Breast epithelium (tissue), 4 donors: ENCODE data around the gene KANSL2. TPM values are rescaled to one million over a fixed set of nuclear protein-coding genes. Genes with fewer than 3 reads are reported as not detected.
"Not testable (repeated sequence)": the region's sequence is repeated elsewhere in the genome, so short reads cannot be mapped to it uniquely, and the experiment has no call there.

Source experiments
- DNase-seq, 2 donors: peaks; one replicate each; pipeline ENCODE4 v3.0.0-alpha.2; 2019; ENCODE audit warnings: low spot score in 2 of 2
- H3K27ac ChIP-seq, 2 donors: fragments of 200-600 bp; sonication (generic) in 1 of 2; one replicate each; pipeline ENCODE4 v1.5.1; 2016 to 2019; ENCODE audit warnings: mild to moderate bottlenecking in 1 of 2
- H3K27me3 ChIP-seq, 2 donors: fragments of 200-600 bp; sonication (generic) in 1 of 2; one replicate each; pipeline versions ENCODE4 v1.5.1 to v1.6.0; 2017 to 2019; ENCODE audit warnings: control low read depth in 1 of 2, mild to moderate bottlenecking in 1 of 2
- H3K36me3 ChIP-seq: fragments of 200-600 bp; one replicate; pipeline ENCODE4 v1.5.1; 2019
- H3K4me1 ChIP-seq, 2 donors: fragments of 200-600 bp; sonication (generic); one replicate each; pipeline ENCODE4 v1.5.1; 2016 to 2019; ENCODE audit warnings: control low read depth in 1 of 2
- H3K4me3 ChIP-seq, 3 donors: fragments of 200-600 bp; sonication (generic); 1 replicate in 2 of 3; 2 replicates in 1 of 3; pipeline ENCODE4 v1.5.1; 2016 to 2019; ENCODE audit warnings: mild to moderate bottlenecking in 3 of 3, moderate library complexity in 2 of 3
- H3K9me3 ChIP-seq, 2 donors: fragments of 200-600 bp; sonication (generic) in 1 of 2; one replicate each; pipeline ENCODE4 v1.5.1; 2016 to 2019; ENCODE audit warnings: control low read depth in 1 of 2
- POLR2A ChIP-seq: fragments of 450-650 bp; IDR thresholded peaks from one replicate; pipeline ENCODE4 v1.6.1; 2016; ENCODE audit warnings: antibody characterized with exemption, mild to moderate bottlenecking, moderate library complexity
- POLR2AphosphoS5 ChIP-seq, 3 donors: sonication (generic); formaldehyde crosslinking; IDR thresholded peaks; one replicate each; pipeline ENCODE4 v1.6.1; 2017; ENCODE audit warnings: antibody characterized with exemption in 3 of 3
- intact Hi-C: fragments of 100-400 bp; cut with DNase I; formaldehyde crosslinking; loops from one replicate; pipeline ENCODE4 v1.15.1; 2023; ENCODE audit warnings: low total_unique reads
- total RNA-seq, 3 donors: library from RNA; depleted of rRNA; stranded (reverse); fragments of >200 nt; gene quantifications; one replicate each; pipeline ENCODE4 v1.1.0, GENCODE V29; 2016
- TF ChIP-seq, protein P1 (sequence below), 3 donors: fragments of 450-650 bp; IDR thresholded peaks; one replicate each; pipeline ENCODE4 v1.5.1; 2016 to 2017; ENCODE audit warnings: antibody characterized with exemption in 3 of 3, mild to moderate bottlenecking in 3 of 3, moderate library complexity in 3 of 3

Gene KANSL2
- total RNA-seq: 100 to 1,000 TPM in 1 of 3 donors, 10 to 100 TPM in 2; 48.0 to 113 (median 76.4) TPM

GRCh38 chr12:48681710-48682532 lies at the start of gene KANSL2:
TSS of gene KANSL2 (minus strand) at chr12:48682238. CDS start at chr12:48681632, 606 bp downstream.
- no peaks in the 10 kb centered on the region for H3K36me3 ChIP-seq
- no peaks in the 10 kb centered on the region for H3K9me3 ChIP-seq
- TF ChIP-seq POLR2AphosphoS5 (IDR thresholded peaks at IDR 0.05) (peak; percentile 96 to 99 (median 99)), POLR2A (peak; percentile 97)
- TF ChIP-seq, protein P1, sequence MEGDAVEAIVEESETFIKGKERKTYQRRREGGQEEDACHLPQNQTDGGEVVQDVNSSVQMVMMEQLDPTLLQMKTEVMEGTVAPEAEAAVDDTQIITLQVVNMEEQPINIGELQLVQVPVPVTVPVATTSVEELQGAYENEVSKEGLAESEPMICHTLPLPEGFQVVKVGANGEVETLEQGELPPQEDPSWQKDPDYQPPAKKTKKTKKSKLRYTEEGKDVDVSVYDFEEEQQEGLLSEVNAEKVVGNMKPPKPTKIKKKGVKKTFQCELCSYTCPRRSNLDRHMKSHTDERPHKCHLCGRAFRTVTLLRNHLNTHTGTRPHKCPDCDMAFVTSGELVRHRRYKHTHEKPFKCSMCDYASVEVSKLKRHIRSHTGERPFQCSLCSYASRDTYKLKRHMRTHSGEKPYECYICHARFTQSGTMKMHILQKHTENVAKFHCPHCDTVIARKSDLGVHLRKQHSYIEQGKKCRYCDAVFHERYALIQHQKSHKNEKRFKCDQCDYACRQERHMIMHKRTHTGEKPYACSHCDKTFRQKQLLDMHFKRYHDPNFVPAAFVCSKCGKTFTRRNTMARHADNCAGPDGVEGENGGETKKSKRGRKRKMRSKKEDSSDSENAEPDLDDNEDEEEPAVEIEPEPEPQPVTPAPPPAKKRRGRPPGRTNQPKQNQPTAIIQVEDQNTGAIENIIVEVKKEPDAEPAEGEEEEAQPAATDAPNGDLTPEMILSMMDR (IDR thresholded peaks at IDR 0.05): no peak
- H3K27ac ChIP-seq: peak within 1 kb of the TSS; percentile 89 to 94
- intact Hi-C loops: no loop called here
- peak within 1 kb of the TSS; percentile 88 to 97 (median 96) for H3K4me3 ChIP-seq
- H3K4me1 ChIP-seq: peaks cover 0 to 10% of the 10 kb centered on the region in 2 donors
- DNase-seq: peak; percentile 98 to 99
- no peaks in the 10 kb centered on the region for H3K27me3 ChIP-seq

- DNase-seq: no peak
- no peak overlapping the region for H3K27ac ChIP-seq
- no peak for TF ChIP-seq POLR2AphosphoS5 (IDR thresholded peaks at IDR 0.05)
- TF ChIP-seq, protein P1 (IDR thresholded peaks at IDR 0.05): no peak
- TF ChIP-seq POLR2A: no peak
- H3K36me3 ChIP-seq: no peaks in the 10 kb centered on the region
- H3K27me3 ChIP-seq: no peaks in the 10 kb centered on the region
- H3K4me1 ChIP-seq: no peaks in the 10 kb centered on the region
- no peak overlapping the region for H3K4me3 ChIP-seq
- H3K9me3 ChIP-seq: no peaks in the 10 kb centered on the region
- intact Hi-C loops: no loop called here
These were observed 46.8 kb upstream of the KANSL2 start for GRCh38 chr12:48728807-48729206.

DNA sequence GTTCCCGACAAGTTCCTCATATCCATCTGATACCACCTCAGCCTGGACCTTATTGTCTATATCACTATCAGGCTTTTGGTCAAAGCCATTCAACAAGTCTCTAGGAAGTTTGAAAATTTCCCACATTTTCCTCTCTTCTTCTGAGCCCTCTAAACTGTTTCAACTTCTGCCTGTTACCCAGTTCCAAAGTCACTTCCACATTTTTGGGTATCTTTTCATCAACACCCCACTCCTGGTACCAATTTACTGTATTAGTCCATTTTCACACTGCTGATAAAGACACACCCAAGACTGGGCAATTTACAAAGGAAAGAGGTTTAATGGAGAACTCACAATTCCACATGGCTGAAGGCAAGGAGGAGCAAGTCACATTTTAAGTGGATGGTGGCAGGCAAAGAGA lies 38.7 kb upstream of the KANSL2 start:
- H3K4me1 ChIP-seq, H3K27me3 ChIP-seq, intact Hi-C loops, H3K4me3 ChIP-seq, H3K27ac ChIP-seq, DNase-seq, H3K36me3 ChIP-seq: not testable (repeated sequence)
- peaks cover 0 to 11% of the 10 kb centered on the region in 2 donors for H3K9me3 ChIP-seq

DNA sequence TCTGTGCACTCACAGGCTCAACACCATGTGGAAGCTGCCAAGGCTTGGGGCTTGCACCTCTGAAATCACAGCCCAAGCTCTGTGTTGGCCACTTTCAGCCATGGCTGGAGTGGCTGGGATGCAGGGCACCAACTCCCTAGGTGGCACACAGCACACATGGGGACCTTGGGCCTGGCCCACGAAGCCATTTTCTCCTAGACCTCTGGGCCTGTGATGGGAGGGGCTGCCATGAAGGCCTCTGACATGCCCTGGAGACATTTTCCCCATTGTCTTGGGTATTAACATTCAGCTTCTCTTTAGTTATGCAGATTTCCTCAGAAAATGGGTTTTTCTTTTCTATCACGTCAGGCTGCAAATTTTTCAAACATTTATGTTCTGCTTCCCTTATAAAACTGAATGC lies 38.1 kb upstream of the KANSL2 start:
- H3K4me1 ChIP-seq, H3K36me3 ChIP-seq, H3K27ac ChIP-seq, H3K4me3 ChIP-seq, H3K27me3 ChIP-seq, DNase-seq, intact Hi-C loops: not testable (repeated sequence)
- peaks cover 0 to 11% of the 10 kb centered on the region in 2 donors for H3K9me3 ChIP-seq

DNA sequence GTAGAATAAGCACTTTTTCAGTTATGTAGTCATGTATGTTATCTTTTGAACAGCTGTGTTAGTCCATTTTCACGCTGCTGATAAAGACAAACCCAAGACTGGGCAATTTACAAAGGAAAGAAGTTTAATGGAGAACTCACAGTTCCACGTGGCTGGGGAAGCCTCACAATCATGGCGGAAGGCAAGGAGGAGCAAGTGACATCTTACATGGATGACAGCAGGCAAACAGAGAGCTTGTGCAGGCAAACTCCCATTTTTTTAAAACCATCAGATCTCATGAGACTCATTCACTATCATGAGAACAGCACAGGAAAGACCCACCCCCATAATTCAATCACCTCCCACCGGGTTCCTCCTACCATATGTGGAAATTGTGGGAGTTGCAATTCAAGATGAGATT lies 37.0 kb upstream of the KANSL2 start:
- DNase-seq, H3K27ac ChIP-seq, H3K36me3 ChIP-seq, H3K27me3 ChIP-seq, intact Hi-C loops, H3K4me3 ChIP-seq: not testable (repeated sequence)
- peaks cover 0 to 11% of the 10 kb centered on the region in 2 donors for H3K9me3 ChIP-seq
- H3K4me1 ChIP-seq: peaks cover 0 to 12% of the 10 kb centered on the region in 2 donors

GRCh38 chr12:48717252-48717695 lies 35.2 kb upstream of the KANSL2 start:
- Histone ChIP-seq H3K4me1 (peaks cover 0 to 12% of the 10 kb centered on the region in 2 donors), H3K27me3 (no peaks in the 10 kb centered on the region), H3K27ac (peak overlapping the region; percentile 95 to 96), H3K36me3 (no peaks in the 10 kb centered on the region), H3K4me3 (peak overlapping the region; percentile 76 to 81 (median 79)), H3K9me3 (peaks cover 0 to 11% of the 10 kb centered on the region in 2 donors)
- TF ChIP-seq, protein P1 (IDR thresholded peaks at IDR 0.05): no peak
- TF ChIP-seq POLR2A: no peak
- no peak for TF ChIP-seq POLR2AphosphoS5 (IDR thresholded peaks at IDR 0.05)
- DNase-seq: no peak
- intact Hi-C loops: no loop called here
